Chondrocyte (in vitro differentiated cells): ENCODE results near the gene WNT8A. TPM values are rescaled to one million over a fixed set of nuclear protein-coding genes. Genes with fewer than 3 reads are reported as not detected.

Experiments used
- DNase-seq: peaks from one replicate; pipeline ENCODE4 v3.0.0; 2021; ENCODE audit warnings: mixed read lengths, low spot score
- H3K27ac Mint-ChIP-seq: one replicate; pipeline ENCODE4 v1.8.0; 2021; ENCODE audit warnings: mild to moderate bottlenecking, moderate library complexity, mixed read lengths; ENCODE audit not compliant: unreplicated experiment
- H3K27me3 Mint-ChIP-seq: 2 replicates; pipeline ENCODE4 v1.8.0; 2021; ENCODE audit warnings: low read depth, mixed read lengths
- H3K36me3 Mint-ChIP-seq: 2 replicates; pipeline ENCODE4 v1.8.0; 2021; ENCODE audit warnings: low read depth, mixed read lengths
- H3K4me1 Mint-ChIP-seq: 2 replicates; pipeline ENCODE4 v1.8.0; 2021; ENCODE audit warnings: low read depth, mild to moderate bottlenecking, mixed read lengths
- H3K4me3 Mint-ChIP-seq: one replicate; pipeline ENCODE4 v1.8.0; 2021; ENCODE audit warnings: mild to moderate bottlenecking, moderate library complexity, mixed read lengths; ENCODE audit not compliant: unreplicated experiment
- H3K9me3 Mint-ChIP-seq: 2 replicates; pipeline ENCODE4 v1.8.0; 2021; ENCODE audit warnings: low read depth, mixed read lengths
- CTCF ChIP-seq: fragments of 200-600 bp; sonication (generic); IDR thresholded peaks from 2 replicates; pipeline ENCODE4 v1.5.0; 2021; ENCODE audit warnings: antibody characterized with exemption, mild to moderate bottlenecking, moderate library complexity
- total RNA-seq: library from RNA; stranded (reverse); gene quantifications from 3 replicates; pipeline ENCODE4 v1.2.1, GENCODE V29; 2021

Gene WNT8A
- total RNA-seq, 1 donor from 2014 or later, result not detected

GRCh38 chr5:138110266-138110963 lies 26.6 kb downstream of the WNT8A start:
- H3K9me3 Mint-ChIP-seq, result no peaks in the 10 kb centered on the region
- H3K27ac Mint-ChIP-seq, result no peak overlapping the region
- H3K27me3 Mint-ChIP-seq, result peaks cover 5% of the 10 kb centered on the region
- no peaks in the 10 kb centered on the region for H3K36me3 Mint-ChIP-seq
- DNase-seq, result no peak
- no peak for TF ChIP-seq CTCF
- peaks cover 7% of the 10 kb centered on the region for H3K4me1 Mint-ChIP-seq
- no peak overlapping the region for H3K4me3 Mint-ChIP-seq

DNA sequence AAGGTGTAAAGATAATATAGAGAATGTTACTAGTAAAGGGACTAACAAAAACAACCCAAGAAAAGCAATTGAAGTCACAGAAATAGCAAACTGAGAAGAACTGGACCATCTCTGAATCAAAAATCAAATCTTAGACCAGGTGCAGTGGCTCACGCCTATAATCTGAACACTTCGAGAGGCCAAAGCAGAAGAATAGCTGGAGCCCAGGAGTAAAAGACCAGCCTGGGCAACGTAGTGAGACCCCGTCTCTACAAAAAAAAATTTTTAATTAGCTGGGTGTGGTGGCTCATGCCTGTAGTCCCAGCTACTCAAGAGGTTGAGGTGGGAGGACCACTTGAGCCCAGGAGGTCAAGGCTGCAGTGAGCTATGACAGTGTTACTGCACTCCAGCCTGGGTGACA lies 27.3 kb downstream of the WNT8A start:
- no peak for DNase-seq
- TF ChIP-seq CTCF, result no peak
- Mint-ChIP-seq H3K9me3 (no peaks in the 10 kb centered on the region), H3K27ac (no peak overlapping the region), H3K27me3 (peaks cover 4% of the 10 kb centered on the region), H3K4me1 (peaks cover 7% of the 10 kb centered on the region), H3K36me3 (no peaks in the 10 kb centered on the region), H3K4me3 (no peak overlapping the region)

GRCh38 chr5:138111937-138112336 lies 28.1 kb downstream of the WNT8A start:
- TF ChIP-seq CTCF, result no peak
- DNase-seq, result no peak
- Mint-ChIP-seq H3K4me3 (no peak overlapping the region), H3K36me3 (no peaks in the 10 kb centered on the region), H3K27me3 (peaks cover 4% of the 10 kb centered on the region), H3K9me3 (no peaks in the 10 kb centered on the region), H3K27ac (no peak overlapping the region), H3K4me1 (peaks cover 7% of the 10 kb centered on the region)

DNA sequence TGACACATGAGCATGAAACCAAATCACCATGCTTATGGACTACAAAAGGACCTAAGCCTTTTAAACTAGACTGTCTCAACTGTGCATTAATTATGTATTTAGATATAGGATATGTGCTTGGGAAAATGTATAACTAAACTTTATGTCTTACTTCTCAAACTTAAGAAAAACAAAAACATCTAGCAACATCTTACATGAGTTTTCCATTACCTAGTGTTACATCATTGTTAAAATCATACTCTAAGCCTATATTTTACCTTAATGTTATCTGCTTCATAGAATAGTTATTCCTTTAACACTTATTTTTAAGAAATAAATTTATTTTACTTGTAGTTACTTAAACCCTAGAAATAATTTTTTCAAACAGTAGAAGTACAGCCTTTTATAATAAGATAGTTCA lies 31.4 kb downstream of the WNT8A start:
- H3K27me3 Mint-ChIP-seq, result peaks cover 2% of the 10 kb centered on the region
- H3K9me3 Mint-ChIP-seq, result no peaks in the 10 kb centered on the region
- H3K4me3 Mint-ChIP-seq, result no peak overlapping the region

GRCh38 chr5:138128334-138128733 lies 44.5 kb downstream of the WNT8A start:
- Mint-ChIP-seq H3K4me1 (peaks cover 1% of the 10 kb centered on the region), H3K9me3 (no peaks in the 10 kb centered on the region), H3K4me3 (no peak overlapping the region), H3K27ac (no peak overlapping the region), H3K36me3 (no peaks in the 10 kb centered on the region), H3K27me3 (peaks cover 4% of the 10 kb centered on the region)
- no peak for DNase-seq
- no peak for TF ChIP-seq CTCF

More for the DNA sequence above, 31.4 kb downstream of the WNT8A start:
- no peak overlapping the region for H3K27ac Mint-ChIP-seq
- DNase-seq, result no peak
- H3K36me3 Mint-ChIP-seq, result no peaks in the 10 kb centered on the region
- TF ChIP-seq CTCF, result no peak
- peaks cover 7% of the 10 kb centered on the region for H3K4me1 Mint-ChIP-seq
